H1 (cell line): ENCODE results near the gene RGS8. TPM values are rescaled to one million over a fixed set of nuclear protein-coding genes. Genes with fewer than 3 reads are reported as not detected.

Experiments
- CREB1 ChIP-seq: IDR thresholded peaks from 2 replicates; pipeline ENCODE4 v1.6.1; 2012; ENCODE audit warnings: inconsistent platforms
- GTF2F1 ChIP-seq: IDR thresholded peaks from 2 replicates; pipeline ENCODE4 v1.6.1; 2012; ENCODE audit warnings: low read depth, low read length, improper control_type of control experiment, borderline replicate concordance
- POU5F1 ChIP-seq: IDR thresholded peaks from 2 replicates; pipeline ENCODE4 v1.6.1; 2011; ENCODE audit warnings: low read depth, mild to moderate bottlenecking, low read length, moderate library complexity
- RFX5 ChIP-seq: IDR thresholded peaks from 2 replicates; pipeline ENCODE4 v1.6.1; 2011; ENCODE audit warnings: low read depth, low read length, improper control_type of control experiment, borderline replicate concordance
- SP1 ChIP-seq: IDR thresholded peaks from 2 replicates; pipeline ENCODE4 v1.6.1; 2011; ENCODE audit warnings: low read depth, low read length
- polyA plus RNA-seq, 7 experiments: library from polyadenylated mRNA; depleted of rRNA in 3 of 7; stranded (reverse) in 5 of 7; unstranded in 2 of 7; fragments of >200 nt in 5 of 7; fragments of 200-250 nt in 2 of 7; gene quantifications; 1 replicate in 5 of 7; 2 replicates in 1 of 7; 4 replicates in 1 of 7; pipeline versions ENCODE4 v1.2.1 to v1.2.3, GENCODE V29; 2011 to 2013; ENCODE audit warnings: missing spikeins in 2 of 7, mixed read lengths in 2 of 7
- total RNA-seq: library from RNA; stranded (reverse); fragmentation: NEBNext Ultra II Directional; extraction: Animal tissue kit (Norgen Biotek cat#: 25700); gene quantifications from 2 replicates; pipeline ENCODE4 v1.2.1, GENCODE V29; 2021
- TF ChIP-seq, protein P1 (sequence below): IDR thresholded peaks from 2 replicates; pipeline ENCODE4 v1.6.1; 2012; ENCODE audit warnings: inconsistent platforms
- TF ChIP-seq, protein P2 (sequence below): IDR thresholded peaks from 2 replicates; pipeline ENCODE4 v1.6.1; 2012; ENCODE audit warnings: low read length, inconsistent platforms

Gene RGS8
- total and polyA plus RNA-seq, 2 of the 8 experiments (the other 6 are each of a cell fraction or from before 2014, with no cell fraction given) = 0.13 to 0.23 TPM

DNA sequence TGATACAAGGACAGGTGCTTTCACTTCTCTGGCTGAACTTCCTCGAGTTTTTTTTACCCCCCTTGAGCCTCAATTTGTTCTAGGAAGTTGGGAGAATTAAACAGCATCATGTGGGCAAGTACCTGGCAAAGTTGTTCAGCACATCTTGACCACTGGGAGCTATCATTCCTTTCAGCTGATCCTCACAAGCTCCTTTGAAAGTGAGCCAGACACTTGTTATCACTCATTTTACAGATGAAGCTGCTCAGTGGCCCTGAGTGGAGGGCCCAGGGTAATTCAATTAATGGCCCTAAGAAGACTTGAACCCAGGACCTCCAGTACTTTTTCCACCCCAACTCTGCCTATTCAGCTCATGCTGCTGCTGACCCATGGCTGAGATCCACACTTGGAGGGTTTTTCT lies 2.0 kb downstream of the RGS8 start (continued):
- TF ChIP-seq, protein P1, sequence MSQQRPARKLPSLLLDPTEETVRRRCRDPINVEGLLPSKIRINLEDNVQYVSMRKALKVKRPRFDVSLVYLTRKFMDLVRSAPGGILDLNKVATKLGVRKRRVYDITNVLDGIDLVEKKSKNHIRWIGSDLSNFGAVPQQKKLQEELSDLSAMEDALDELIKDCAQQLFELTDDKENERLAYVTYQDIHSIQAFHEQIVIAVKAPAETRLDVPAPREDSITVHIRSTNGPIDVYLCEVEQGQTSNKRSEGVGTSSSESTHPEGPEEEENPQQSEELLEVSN = no peak
- no peak for TF ChIP-seq GTF2F1
- no peak for TF ChIP-seq RFX5
- TF ChIP-seq CREB1 = no peak
- TF ChIP-seq SP1 = no peak
- TF ChIP-seq POU5F1 = no peak
- TF ChIP-seq, protein P2, sequence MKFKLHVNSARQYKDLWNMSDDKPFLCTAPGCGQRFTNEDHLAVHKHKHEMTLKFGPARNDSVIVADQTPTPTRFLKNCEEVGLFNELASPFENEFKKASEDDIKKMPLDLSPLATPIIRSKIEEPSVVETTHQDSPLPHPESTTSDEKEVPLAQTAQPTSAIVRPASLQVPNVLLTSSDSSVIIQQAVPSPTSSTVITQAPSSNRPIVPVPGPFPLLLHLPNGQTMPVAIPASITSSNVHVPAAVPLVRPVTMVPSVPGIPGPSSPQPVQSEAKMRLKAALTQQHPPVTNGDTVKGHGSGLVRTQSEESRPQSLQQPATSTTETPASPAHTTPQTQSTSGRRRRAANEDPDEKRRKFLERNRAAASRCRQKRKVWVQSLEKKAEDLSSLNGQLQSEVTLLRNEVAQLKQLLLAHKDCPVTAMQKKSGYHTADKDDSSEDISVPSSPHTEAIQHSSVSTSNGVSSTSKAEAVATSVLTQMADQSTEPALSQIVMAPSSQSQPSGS = no peak
- TF ChIP-seq, all 59 proteins: peak for 0
